ENCODE measurements around the gene TGM3. TPM values are rescaled to one million over a fixed set of nuclear protein-coding genes. Genes with fewer than 3 reads are reported as not detected.
A peak's percentile ranks its signal among the peaks of the same experiment; 100 is the strongest.

TGM3 gene
- total RNA-seq, 1 donor from 2014 or later: 0.32 TPM

GRCh38 chr20:2382833-2383232 is 87.0 kb downstream of the TGM3 start:
- no peak overlapping the region for H3K27ac ChIP-seq
- ATAC-seq: no peak
- H3K9me3 ChIP-seq: peaks cover 4% of the 10 kb centered on the region
- intact Hi-C loops (cut with DNase I): no loop called here
- H3K27me3 ChIP-seq (ENCODE audit: low read depth): peaks cover 7% of the 10 kb centered on the region
- no peaks in the 10 kb centered on the region for H3K36me3 ChIP-seq
- no peak for TF ChIP-seq CTCF (IDR thresholded peaks at IDR 0.05)
- H3K4me1 ChIP-seq: no peaks in the 10 kb centered on the region
- H3K4me3 ChIP-seq: no peak overlapping the region
- no peak for DNase-seq

- no peak overlapping the region for H3K4me3 ChIP-seq
- no peaks in the 10 kb centered on the region for H3K4me1 ChIP-seq
- H3K36me3 ChIP-seq: no peaks in the 10 kb centered on the region
- no peak overlapping the region for H3K27ac ChIP-seq
- peaks cover 7% of the 10 kb centered on the region for H3K27me3 ChIP-seq (ENCODE audit: low read depth)
- H3K9me3 ChIP-seq: peaks cover 11% of the 10 kb centered on the region
- no peak for ATAC-seq
- no peak for DNase-seq
- intact Hi-C loops (cut with DNase I): no loop called here
- TF ChIP-seq CTCF (IDR thresholded peaks at IDR 0.05): no peak
Observed at GRCh38 chr20:2385026-2385425, 89.2 kb downstream of the TGM3 start.

GRCh38 chr20:2385496-2385895 is 89.7 kb downstream of the TGM3 start:
- no peaks in the 10 kb centered on the region for H3K4me1 ChIP-seq
- peaks cover 7% of the 10 kb centered on the region for H3K27me3 ChIP-seq (ENCODE audit: low read depth)
- no peak for TF ChIP-seq CTCF (IDR thresholded peaks at IDR 0.05)
- no peak for DNase-seq
- H3K27ac ChIP-seq: no peak overlapping the region
- no peak overlapping the region for H3K4me3 ChIP-seq
- H3K9me3 ChIP-seq: peaks cover 11% of the 10 kb centered on the region
- H3K36me3 ChIP-seq: no peaks in the 10 kb centered on the region
- intact Hi-C loops (cut with DNase I): no loop called here
- ATAC-seq: no peak

- Histone ChIP-seq H3K36me3 (no peaks in the 10 kb centered on the region), H3K9me3 (peaks cover 11% of the 10 kb centered on the region), H3K4me1 (no peaks in the 10 kb centered on the region), H3K4me3 (no peak overlapping the region), H3K27ac (no peak overlapping the region), H3K27me3 (ENCODE audit: low read depth) (peaks cover 7% of the 10 kb centered on the region)
- DNase-seq: no peak
- no peak for TF ChIP-seq CTCF (IDR thresholded peaks at IDR 0.05)
- intact Hi-C loops (cut with DNase I): no loop called here
- no peak for ATAC-seq
Observed at GRCh38 chr20:2386516-2387179, 90.8 kb downstream of the TGM3 start.

- DNase-seq (no peak), ATAC-seq (peak in 1 of 2 donors; percentile 35)
Observed at GRCh38 chr20:2387180-2387577, 91.4 kb downstream of the TGM3 start.

More at GRCh38 chr20:2387180-2387577, 91.4 kb downstream of the TGM3 start:
- Histone ChIP-seq H3K9me3 (peaks cover 11% of the 10 kb centered on the region), H3K4me3 (no peak overlapping the region), H3K27me3 (ENCODE audit: low read depth) (peaks cover 7% of the 10 kb centered on the region), H3K4me1 (no peaks in the 10 kb centered on the region), H3K27ac (no peak overlapping the region), H3K36me3 (no peaks in the 10 kb centered on the region)
- intact Hi-C loops (cut with DNase I): no loop called here
- peak; percentile 36 for TF ChIP-seq CTCF (IDR thresholded peaks at IDR 0.05)

Data from lower lobe of right lung (tissue), 2 donors.